Aorta (tissue), 5 donors: Measurements from ENCODE around the gene HOXA9. TPM values are rescaled to one million over a fixed set of nuclear protein-coding genes. Genes with fewer than 3 reads are reported as not detected.

Experiments used
- ATAC-seq: fragments of 200-7000 bp; cut with Tn5 transposase; one replicate; pipeline ENCODE4 v1.9.1; 2022; ENCODE audit warnings: moderate library complexity; ENCODE audit not compliant: low FRiP score
- DNase-seq, 2 donors: peaks; one replicate each; pipeline ENCODE4 v3.0.0-alpha.2; 2020
- H3K27ac ChIP-seq, 2 donors: one replicate each; pipeline ENCODE4 v1.5.1; 2013; ENCODE audit warnings: low read length in 2 of 2, mild to moderate bottlenecking in 2 of 2, moderate library complexity in 2 of 2, control low read depth in 1 of 2, inconsistent platforms in 1 of 2, low read depth in 1 of 2
- H3K27me3 ChIP-seq, 2 donors: one replicate each; pipeline ENCODE4 v1.6.1; 2013; ENCODE audit warnings: control low read depth in 1 of 2, low read length in 1 of 2, mild to moderate bottlenecking in 1 of 2, moderate library complexity in 1 of 2; ENCODE audit not compliant: insufficient read depth in 2 of 2, control insufficient read depth in 1 of 2
- H3K36me3 ChIP-seq, 2 donors: one replicate each; pipeline ENCODE4 v1.6.1; 2013; ENCODE audit warnings: control low read depth in 1 of 2, low read length in 1 of 2, mild to moderate bottlenecking in 1 of 2; ENCODE audit not compliant: insufficient read depth in 2 of 2, control insufficient read depth in 1 of 2
- H3K4me1 ChIP-seq, 2 donors: one replicate each; pipeline ENCODE4 v1.6.1; 2013; ENCODE audit warnings: low read length in 2 of 2, control low read depth in 1 of 2, mild to moderate bottlenecking in 1 of 2, moderate library complexity in 1 of 2; ENCODE audit not compliant: insufficient read depth in 2 of 2, control insufficient read depth in 1 of 2
- H3K4me3 ChIP-seq, 2 donors: one replicate each; pipeline ENCODE4 v1.5.1; 2013; ENCODE audit warnings: low read length in 2 of 2, control low read depth in 1 of 2, mild to moderate bottlenecking in 1 of 2
- H3K9me3 ChIP-seq: one replicate; pipeline ENCODE4 v1.6.1; 2013; ENCODE audit warnings: mild to moderate bottlenecking, low read length; ENCODE audit not compliant: control insufficient read depth
- whole genome bisulfite sequencing, 2 donors: extraction: QIAGEN DNeasy Blood & Tissue Kit; methylation state at CpG; one replicate each; pipeline ENCODE4 v1.1.7; 2013; 5-methylcytosine and 5-hydroxymethylcytosine counted together
- intact Hi-C, 2 donors: fragments of 100-400 bp; cut with DNase I; formaldehyde crosslinking; loops; one replicate each; pipeline versions ENCODE4 v1.14.2 to v1.15.0; 2022
- polyA plus RNA-seq, 2 donors: library from polyadenylated mRNA; stranded (reverse); fragments of 200-250 nt; gene quantifications; one replicate each; pipeline ENCODE4 v1.2.3, GENCODE V29; 2013
- total RNA-seq, 2 donors: library from RNA; stranded (reverse); fragmentation: NEBNext Ultra II Directional; extraction: Animal tissue kit (Norgen Biotek cat#: 25700); gene quantifications; one replicate each; pipeline ENCODE4 v1.2.1, GENCODE V29; 2021
- donor health status: healthy with polysubstance abuse.
- donor health status: Bipolar disorder and iron deficiency.
- donor health status: DM: no; HTN: no; CAD: no.
- donor health status: DM: no; HTN: no; CAD: no.
- donor health status: DM: yes; HTN: yes; CAD: no.

The HOXA9 gene
- total and polyA plus RNA-seq, 4 donors = 1.5 to 5.8 (median 2.4) TPM

DNA sequence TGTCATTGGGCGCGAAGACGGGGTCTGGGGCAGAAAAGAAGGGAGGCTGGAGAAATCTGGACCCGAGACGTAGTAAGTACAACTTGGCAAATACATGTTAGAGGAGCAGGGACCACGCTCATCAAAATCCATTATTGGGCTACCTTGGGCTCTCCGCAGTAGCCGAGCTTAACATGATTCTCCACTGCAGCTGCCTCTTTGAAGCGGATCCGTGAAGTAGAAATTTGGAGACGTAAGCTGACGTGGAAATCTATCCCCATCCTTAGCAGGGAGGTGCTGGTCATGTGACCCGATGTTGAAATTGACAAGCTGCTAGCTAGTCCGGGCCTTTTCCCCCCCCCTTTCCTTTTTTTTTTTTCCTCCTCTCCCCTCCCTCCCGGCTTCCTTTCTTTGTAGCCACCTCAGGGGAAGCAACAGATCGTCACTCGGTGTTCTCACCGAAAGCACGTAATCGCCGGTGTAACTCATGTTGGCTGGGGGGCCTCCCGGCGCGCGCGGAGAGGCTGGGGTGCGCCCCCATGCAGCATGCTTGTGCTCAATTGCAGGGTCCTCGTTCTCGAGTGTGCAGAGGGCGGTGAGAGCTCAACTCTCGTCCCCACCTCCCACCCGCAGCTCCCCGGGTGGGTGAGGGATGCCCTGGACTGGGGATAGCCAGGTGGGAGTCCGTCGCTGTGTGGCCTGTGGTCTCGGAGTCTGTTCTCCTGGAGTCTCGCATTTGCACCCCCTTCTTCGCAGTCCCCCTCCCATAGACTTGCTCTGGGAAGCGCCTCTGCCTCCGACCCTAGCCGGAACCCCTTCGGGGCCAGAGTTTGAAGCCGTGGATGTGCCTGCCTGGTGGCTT, 19.9 kb upstream of the HOXA9 start, which contains the start of gene HOXA11:
HOXA11 (minus strand) TSS at position 220 of the 841 bp plus-strand sequence; CDS start at position 132, 88 bp downstream.
- WGBS, 2 donors = 13 to 14% methylated on average over 43 of the region's 43 CpGs
- no peaks in the 10 kb centered on the region for H3K27me3 ChIP-seq
- ATAC-seq = peak; percentile 24
- no peak within 1 kb of the TSS for H3K27ac ChIP-seq
- H3K4me3 ChIP-seq = no peak within 1 kb of the TSS
- H3K36me3 ChIP-seq = no peaks in the 10 kb centered on the region
- H3K4me1 ChIP-seq = no peaks in the 10 kb centered on the region
- H3K9me3 ChIP-seq = no peaks in the 10 kb centered on the region
- DNase-seq = peak; percentile 41 to 69
- intact Hi-C loops = no loop called here

DNA sequence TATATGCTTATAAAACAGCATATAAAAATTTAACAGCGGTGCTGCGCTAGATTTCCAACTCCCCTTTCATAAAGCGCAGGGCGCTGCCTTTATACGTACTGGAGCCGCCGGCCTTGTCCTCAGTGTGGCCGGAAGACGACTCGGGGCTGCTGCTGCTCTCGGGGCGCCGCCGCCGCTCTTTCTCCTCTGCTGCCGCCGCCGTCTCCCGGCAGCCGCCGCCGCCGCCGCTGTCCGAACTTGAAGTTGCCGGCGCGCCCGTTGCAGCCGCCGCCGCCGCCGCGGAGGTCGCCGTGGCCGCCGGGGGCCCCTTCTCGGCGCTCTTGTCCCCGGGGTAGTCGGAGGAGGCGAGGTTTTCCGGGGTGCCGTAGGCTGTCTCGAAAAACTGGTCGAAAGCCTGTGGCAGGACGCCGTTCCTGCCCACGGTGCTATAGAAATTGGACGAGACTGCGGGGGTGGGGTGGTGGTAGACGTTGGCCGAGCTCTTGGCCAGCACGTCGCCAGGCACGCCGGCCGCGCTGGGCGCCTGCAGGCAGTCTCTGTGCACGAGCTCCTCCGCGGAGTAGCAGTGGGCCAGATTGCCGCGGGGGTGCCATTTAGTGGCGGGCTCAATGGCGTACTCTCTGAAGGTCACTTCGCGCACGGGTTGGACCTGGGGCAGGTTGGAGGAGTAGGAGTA, 19.1 kb upstream of the HOXA9 start:
- intact Hi-C loops = no loop called here
- Histone ChIP-seq H3K4me3 (no peak overlapping the region), H3K36me3 (no peaks in the 10 kb centered on the region), H3K9me3 (no peaks in the 10 kb centered on the region), H3K27me3 (no peaks in the 10 kb centered on the region), H3K27ac (no peak overlapping the region), H3K4me1 (no peaks in the 10 kb centered on the region)
- peak; percentile 58 to 80 for DNase-seq
- no peak for ATAC-seq
- WGBS, 2 donors = 2 to 3% methylated on average over 51 to 72 of the region's 72 CpGs

DNA sequence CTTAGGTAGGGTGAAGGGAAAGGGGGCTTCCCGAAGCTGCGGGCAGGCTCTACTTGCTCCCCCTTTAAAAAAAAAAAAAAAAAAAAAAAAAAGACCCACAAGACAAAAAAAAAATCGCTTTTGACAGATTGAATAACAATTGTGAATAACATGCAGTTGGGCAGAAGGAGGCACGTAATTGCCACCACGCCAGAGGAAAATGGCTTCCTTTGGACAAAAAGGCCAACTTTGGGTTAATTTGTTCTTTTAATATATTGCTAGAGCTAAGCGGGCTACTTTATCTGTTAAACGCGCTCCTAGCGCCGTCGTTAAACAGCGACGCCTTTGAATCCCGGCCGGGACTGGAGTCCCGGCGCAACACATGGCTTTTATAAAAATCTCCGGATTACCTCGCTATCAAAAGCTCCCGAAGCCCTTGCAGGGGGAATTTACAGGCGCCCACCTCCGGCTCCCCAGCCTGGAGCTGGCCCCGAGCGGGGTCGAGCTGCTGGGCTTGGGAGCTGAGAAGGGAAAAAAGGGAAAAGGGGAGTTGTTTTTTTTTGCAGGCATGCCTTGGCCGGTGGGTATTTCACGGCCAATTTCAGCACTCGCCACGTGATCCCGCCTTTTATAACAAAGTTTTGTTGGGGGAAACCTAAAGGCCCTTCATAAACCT, 18.5 kb upstream of the HOXA9 start:
- no peaks in the 10 kb centered on the region for H3K27me3 ChIP-seq
- no peaks in the 10 kb centered on the region for H3K4me1 ChIP-seq
- no peaks in the 10 kb centered on the region for H3K9me3 ChIP-seq
- intact Hi-C loops = no loop called here
- DNase-seq = no peak
- WGBS, 2 donors = 11% methylated on average over 30 of the region's 30 CpGs
- no peak for ATAC-seq
- no peaks in the 10 kb centered on the region for H3K36me3 ChIP-seq
- no peak overlapping the region for H3K4me3 ChIP-seq
- no peak overlapping the region for H3K27ac ChIP-seq

DNA sequence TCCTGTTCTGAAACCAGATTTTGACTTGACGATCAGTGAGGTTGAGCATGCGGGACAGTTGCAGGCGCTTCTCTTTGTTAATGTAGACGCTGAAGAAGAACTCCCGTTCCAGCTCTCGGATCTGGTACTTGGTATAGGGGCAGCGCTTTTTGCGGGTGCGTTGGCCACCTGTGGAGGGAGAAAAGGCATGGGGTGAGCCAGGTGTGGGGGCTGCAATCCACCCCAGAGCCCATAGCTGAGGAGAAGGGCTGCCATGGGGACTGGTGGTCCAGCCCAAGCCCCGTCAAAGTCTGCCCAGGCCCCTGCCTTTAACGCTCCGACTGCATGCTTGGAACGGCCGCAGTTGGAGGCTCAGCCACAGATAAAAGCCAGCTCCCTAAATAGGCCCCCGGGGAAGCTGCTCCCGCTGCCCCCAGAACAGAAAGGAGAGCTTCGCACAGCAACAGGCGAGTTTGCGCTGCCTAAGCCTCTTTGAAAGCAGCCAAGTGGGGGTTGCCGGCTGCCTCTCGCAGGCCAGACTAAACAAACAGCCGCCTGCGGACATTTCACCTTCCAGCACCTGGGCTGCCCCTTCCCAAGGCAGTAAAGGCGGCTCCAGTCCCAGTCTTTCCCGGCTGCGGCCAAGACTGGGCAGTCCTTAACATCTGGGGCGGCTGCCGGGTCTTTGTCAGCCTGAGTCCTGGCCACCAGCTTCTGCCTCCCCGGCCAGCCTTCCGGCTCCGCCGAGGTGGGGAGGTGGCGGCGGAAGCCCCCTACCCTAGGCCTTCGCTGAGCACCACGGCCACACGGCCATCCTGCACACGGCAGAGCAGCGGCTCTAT, 17.7 kb upstream of the HOXA9 start:
- no peaks in the 10 kb centered on the region for H3K9me3 ChIP-seq
- intact Hi-C loops = no loop called here
- 19 to 20% methylated on average over 39 of the region's 39 CpGs for WGBS, 2 donors
- no peak overlapping the region for H3K4me3 ChIP-seq
- ATAC-seq (no peak), DNase-seq (peak in 1 of 2 donors; percentile 73)
- H3K4me1 ChIP-seq = no peaks in the 10 kb centered on the region
- no peak overlapping the region for H3K27ac ChIP-seq
- H3K27me3 ChIP-seq = no peaks in the 10 kb centered on the region
- no peaks in the 10 kb centered on the region for H3K36me3 ChIP-seq

DNA sequence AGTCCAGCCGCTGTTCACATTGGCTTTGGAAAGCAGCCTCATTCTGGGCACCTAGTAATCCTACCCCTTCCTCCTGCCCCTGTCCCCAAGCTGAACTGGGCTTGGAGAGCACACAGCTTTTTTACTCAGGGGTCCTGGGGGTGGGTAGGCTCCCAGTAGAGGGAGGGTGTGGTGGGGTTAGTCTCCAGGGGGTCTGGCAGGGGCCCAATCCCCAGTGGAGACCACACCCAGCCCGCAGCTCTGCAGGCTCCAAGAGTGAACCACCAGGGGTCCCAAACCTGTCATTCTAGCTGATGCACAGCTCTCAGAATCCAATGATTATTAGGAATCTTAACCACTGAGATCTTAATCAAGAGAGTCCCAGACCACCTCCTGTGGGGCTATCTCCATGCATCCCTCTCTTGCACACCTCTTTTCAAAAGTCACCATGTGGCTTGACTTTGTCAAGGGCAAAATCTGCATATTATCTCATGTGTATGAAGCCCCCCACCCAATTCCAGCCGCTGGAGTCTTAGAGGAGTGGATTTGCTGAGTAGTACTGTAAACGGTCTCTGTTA, 17.0 kb upstream of the HOXA9 start:
- H3K27me3 ChIP-seq = no peaks in the 10 kb centered on the region
- ATAC-seq = no peak
- DNase-seq = peak; percentile 44 to 45
- no peak overlapping the region for H3K27ac ChIP-seq
- 46 to 48% methylated on average over 4 of the region's 4 CpGs for WGBS, 2 donors
- no peaks in the 10 kb centered on the region for H3K36me3 ChIP-seq
- no peaks in the 10 kb centered on the region for H3K9me3 ChIP-seq
- no peaks in the 10 kb centered on the region for H3K4me1 ChIP-seq
- H3K4me3 ChIP-seq = no peak overlapping the region
- intact Hi-C loops = no loop called here

DNA sequence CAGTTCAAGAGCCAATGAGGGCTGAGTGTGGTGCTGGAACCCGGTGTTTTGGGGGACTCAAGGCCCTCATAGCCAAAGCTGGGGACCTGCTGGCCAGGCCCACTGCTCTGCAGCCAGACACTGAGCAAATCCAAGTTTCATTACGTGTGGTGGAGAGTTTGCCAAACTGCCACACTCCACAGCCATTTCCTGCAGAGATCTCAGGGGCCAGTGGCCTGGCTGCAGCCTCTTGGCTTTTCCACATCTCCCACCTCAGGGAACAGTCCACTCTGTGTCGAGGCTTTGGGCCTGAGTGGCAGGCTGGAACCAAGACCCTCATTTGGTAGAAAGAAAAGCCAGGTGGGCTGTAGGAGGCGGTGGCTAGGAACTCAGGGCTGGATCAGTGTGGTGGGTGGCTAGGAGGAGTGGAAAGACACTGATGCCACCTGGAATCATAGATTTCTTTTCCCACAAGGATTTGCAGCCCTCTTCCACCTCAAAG, 16.5 kb upstream of the HOXA9 start:
- DNase-seq = peak in 1 of 2 donors; percentile 44
- intact Hi-C loops = no loop called here
- H3K4me1 ChIP-seq = no peaks in the 10 kb centered on the region
- H3K27me3 ChIP-seq = no peaks in the 10 kb centered on the region
- no peak overlapping the region for H3K4me3 ChIP-seq
- no peak for ATAC-seq
- H3K27ac ChIP-seq = no peak overlapping the region
- H3K9me3 ChIP-seq = no peaks in the 10 kb centered on the region
- WGBS, 2 donors = 82% methylated on average over 4 of the region's 4 CpGs
- no peaks in the 10 kb centered on the region for H3K36me3 ChIP-seq

DNA sequence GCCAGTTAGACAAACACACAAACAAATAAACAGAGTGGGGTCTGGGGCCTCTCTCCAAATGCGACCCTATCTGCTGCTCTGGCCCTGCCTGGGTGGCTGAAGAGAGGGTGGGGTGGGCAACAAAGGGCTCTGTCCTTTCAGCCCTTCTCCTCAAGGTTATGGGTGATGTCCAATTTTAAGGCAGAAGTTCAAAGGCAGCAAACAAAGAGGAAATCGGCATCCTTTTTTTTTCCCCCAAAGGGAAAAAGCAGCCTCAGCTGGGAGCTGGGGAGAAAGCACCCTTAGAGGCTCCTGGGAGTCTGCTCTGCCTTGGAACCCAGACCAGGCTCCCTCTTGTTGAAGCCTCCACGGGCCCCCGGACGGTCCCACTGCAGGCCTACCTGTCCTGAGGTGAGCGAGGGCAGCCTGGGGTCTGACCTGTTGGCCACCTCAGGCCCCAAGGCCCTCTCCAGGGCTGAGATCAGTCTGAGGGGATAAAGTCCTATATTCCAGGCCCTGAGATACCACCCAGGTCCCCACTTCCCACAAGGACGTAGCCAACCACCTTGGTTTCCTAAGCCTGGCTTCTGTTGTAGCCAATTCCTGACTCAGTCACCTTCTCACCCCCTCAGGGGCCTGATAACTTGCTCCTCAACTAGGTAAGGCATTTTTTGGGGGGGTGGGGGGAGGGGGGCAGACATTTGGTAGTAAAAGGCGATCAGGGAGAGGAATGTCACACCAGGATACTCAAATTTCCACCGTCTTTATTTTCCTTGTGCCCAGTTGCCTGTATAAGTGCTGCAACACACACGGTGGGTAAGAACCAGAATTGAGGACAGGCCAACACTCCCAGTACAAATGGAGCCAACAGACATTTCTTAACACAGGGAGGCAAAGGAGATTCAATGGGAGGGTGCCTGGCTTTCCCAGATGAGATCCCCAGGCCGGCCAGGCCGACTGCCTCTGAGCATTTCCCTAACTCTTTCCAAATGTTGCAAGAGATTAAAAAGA, 15.4 kb upstream of the HOXA9 start:
- Histone ChIP-seq H3K27ac (no peak overlapping the region), H3K27me3 (no peaks in the 10 kb centered on the region), H3K9me3 (no peaks in the 10 kb centered on the region), H3K4me1 (no peaks in the 10 kb centered on the region), H3K4me3 (no peak overlapping the region), H3K36me3 (no peaks in the 10 kb centered on the region)
- DNase-seq = peak in 1 of 2 donors; percentile 62
- intact Hi-C loops = no loop called here
- 92 to 97% methylated on average over 12 of the region's 12 CpGs for WGBS, 2 donors
- no peak for ATAC-seq
